ENCODE measurements around the gene MAMSTR.

Gene MAMSTR

DNA sequence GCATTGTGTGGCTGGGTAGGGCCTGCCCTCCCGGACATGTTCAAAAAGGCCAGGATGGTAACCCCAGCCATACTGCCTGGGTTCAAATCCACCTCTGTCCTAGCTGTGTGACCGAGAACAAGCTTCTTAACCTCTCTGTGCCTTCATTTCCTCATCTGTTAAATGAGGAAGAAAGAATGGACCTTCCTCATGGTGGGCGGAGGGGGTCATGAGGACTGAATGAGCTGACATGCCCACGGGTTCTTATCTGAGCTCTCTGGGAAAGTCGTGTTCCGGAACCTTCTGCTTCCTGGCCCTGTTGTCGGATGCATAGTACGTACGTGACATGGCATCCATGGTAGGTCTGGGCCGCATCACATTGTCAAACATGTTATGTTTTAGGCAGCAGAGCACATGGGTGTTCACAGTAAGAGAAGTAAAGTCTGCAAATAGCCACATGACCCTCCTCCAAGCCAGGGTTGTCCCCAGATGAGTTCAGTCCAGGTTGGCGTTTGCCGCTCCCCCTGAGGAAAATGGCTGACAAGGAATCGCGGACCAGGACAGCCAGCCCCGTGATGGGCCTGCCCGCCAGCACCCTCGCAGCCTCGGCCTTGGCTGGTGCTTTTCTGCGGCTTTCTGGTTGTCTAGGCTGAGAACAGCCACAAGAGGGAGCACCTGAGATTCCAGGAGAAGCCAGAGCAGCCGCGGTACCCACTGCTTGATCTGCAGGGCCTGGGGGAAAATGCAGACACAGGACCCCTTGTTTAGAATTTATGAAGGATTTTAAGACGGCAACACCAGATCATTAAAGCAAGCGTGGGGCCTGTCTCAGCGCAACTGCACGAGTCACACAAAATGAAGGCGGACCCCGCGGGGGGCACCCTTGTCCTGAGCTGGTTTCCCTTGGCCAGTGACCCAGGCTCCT is 44.4 kb downstream of the MAMSTR start:
- Histone ChIP-seq H3K4me1 (ENCODE audit: control insufficient read depth in 5 of 5, insufficient read depth in 5 of 5, low read length in 5 of 5) (peaks cover 1 to 10% (median 7%) of the 10 kb centered on the region in 5 donors), H3K27ac (ENCODE audit: low read depth, low read length) (no peak overlapping the region), H3K9ac (ENCODE audit: low read length in 5 of 5) (no peak overlapping the region), H3K27me3 (ENCODE audit: control insufficient read depth in 5 of 5, insufficient read depth in 4 of 5, low read length in 5 of 5) (peaks cover 0 to 2% (median 0%) of the 10 kb centered on the region in 5 donors), H3K36me3 (ENCODE audit: control insufficient read depth in 5 of 5, insufficient read depth in 5 of 5, low read length in 5 of 5) (no peaks in the 10 kb centered on the region), H3K4me3 (ENCODE audit: low read depth in 1 of 5, low read length in 5 of 5) (peak overlapping the region in 1 of 5 donors; percentile 32), H3K9me3 (ENCODE audit: control insufficient read depth in 5 of 5, low read length in 5 of 5) (no peaks in the 10 kb centered on the region)

DNA sequence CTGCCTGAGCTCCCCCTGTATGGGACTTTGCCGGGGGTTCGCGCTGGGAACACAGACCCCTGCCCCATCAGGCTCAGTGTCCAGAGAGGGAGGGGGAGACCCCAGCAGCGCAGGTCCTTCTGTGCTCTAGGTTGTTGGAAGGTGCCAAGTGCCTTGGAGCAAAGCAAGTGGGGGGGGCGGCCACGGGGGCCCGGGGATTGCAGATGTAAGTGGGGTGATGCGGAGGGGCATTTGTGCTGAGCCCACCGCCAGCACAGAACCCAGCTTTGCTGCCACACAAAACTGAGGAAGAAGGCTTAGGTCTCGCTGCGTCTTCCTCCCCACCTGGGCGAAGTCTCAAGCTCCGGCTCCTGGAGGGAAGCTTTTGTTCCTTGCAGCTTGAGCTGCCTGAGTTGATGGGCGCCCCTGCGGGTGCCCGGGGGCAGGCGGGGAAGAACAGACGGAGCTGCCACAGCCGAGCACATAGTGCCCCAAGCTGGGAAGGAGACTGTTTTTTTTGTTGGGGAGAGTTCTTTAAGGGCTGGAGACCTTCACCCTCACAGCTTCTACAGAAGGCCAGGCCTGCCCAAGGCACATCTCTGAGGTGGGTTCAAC is 45.2 kb downstream of the MAMSTR start:
- Histone ChIP-seq H3K27ac (ENCODE audit: low read depth, low read length) (no peak overlapping the region), H3K4me1 (ENCODE audit: control insufficient read depth in 5 of 5, insufficient read depth in 5 of 5, low read length in 5 of 5) (peaks cover 1 to 10% (median 7%) of the 10 kb centered on the region in 5 donors), H3K4me3 (ENCODE audit: low read depth in 1 of 5, low read length in 5 of 5) (no peak overlapping the region), H3K9ac (ENCODE audit: low read length in 5 of 5) (no peak overlapping the region), H3K36me3 (ENCODE audit: control insufficient read depth in 5 of 5, insufficient read depth in 5 of 5, low read length in 5 of 5) (no peaks in the 10 kb centered on the region), H3K27me3 (ENCODE audit: control insufficient read depth in 5 of 5, insufficient read depth in 4 of 5, low read length in 5 of 5) (peaks cover 0 to 2% (median 0%) of the 10 kb centered on the region in 5 donors), H3K9me3 (ENCODE audit: control insufficient read depth in 5 of 5, low read length in 5 of 5) (no peaks in the 10 kb centered on the region)

DNA sequence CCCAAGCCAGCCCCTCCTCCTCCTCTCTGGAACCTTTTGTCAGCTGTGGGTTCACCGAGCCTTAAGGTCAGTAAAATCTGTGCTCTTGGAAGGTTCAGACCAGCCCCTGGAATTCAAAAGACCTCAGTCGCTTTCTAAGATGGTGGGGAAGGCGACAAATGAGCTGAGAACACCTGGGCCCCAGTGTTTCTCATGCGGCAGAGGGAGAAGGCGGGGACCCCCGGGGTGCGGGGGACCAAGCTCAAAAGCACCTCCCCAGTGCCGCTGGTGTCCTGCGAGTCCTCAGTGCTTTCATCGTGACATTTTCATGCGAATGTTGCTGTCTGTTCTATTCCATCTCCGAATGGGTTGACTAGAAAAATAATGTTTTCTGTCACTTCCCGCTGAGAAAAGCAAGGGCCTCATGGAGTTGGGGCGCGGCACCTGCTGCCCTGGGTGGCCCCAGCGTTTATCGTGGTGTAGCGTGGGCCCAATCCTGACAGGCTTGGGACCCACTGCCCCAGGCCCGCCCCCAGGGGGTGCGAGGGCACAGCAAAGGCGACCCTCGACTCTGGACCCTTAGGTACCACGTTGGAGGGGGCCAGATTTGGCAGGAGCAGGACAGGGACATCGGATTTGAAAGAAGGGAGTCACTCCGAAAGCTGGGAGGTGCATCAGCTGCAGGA is 46.0 kb downstream of the MAMSTR start:
- H3K27me3 ChIP-seq (ENCODE audit: control insufficient read depth in 5 of 5, insufficient read depth in 4 of 5, low read length in 5 of 5): peaks cover 0 to 2% (median 0%) of the 10 kb centered on the region in 5 donors
- H3K36me3 ChIP-seq (ENCODE audit: control insufficient read depth in 5 of 5, insufficient read depth in 5 of 5, low read length in 5 of 5): no peaks in the 10 kb centered on the region

DNA sequence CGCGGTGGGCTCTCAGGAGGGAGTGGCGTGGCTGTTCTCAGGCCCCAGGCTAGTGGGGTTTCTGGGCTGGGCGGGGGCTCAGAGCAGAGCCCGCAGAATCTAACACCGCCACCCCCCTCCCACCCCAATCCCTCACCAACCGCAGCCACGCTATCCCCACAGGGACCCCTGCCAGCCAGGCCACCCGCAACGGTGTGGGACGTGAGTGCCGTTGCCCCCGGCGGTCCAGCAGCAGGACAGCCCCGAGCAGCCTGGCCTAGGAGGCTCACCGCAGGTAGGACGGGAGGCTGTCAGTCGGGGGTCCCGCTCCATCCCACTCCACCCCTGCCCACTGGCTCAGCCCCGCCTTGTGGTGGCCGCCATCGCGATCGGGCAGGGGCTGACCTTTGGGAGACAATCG is 46.5 kb downstream of the MAMSTR start, which contains the start of gene NTN5:
TSS of gene NTN5 (minus strand) at position 24 of the 400 bp plus-strand sequence. CDS start 2,031 bp downstream, outside the sequence.
- H3K9me3 ChIP-seq (ENCODE audit: control insufficient read depth in 5 of 5, low read length in 5 of 5): no peaks in the 10 kb centered on the region
- H3K4me3 ChIP-seq (ENCODE audit: low read depth in 1 of 5, low read length in 5 of 5): no peak within 1 kb of the TSS
- peaks cover 1 to 10% (median 7%) of the 10 kb centered on the region in 5 donors for H3K4me1 ChIP-seq (ENCODE audit: control insufficient read depth in 5 of 5, insufficient read depth in 5 of 5, low read length in 5 of 5)
- H3K36me3 ChIP-seq (ENCODE audit: control insufficient read depth in 5 of 5, insufficient read depth in 5 of 5, low read length in 5 of 5): no peaks in the 10 kb centered on the region
- H3K27ac ChIP-seq (ENCODE audit: low read depth, low read length): no peak within 1 kb of the TSS
- H3K27me3 ChIP-seq (ENCODE audit: control insufficient read depth in 5 of 5, insufficient read depth in 4 of 5, low read length in 5 of 5): peaks cover 0 to 2% (median 0%) of the 10 kb centered on the region in 5 donors
- H3K9ac ChIP-seq (ENCODE audit: low read length in 5 of 5): no peak within 1 kb of the TSS

More for the DNA sequence above, 46.0 kb downstream of the MAMSTR start:
- no peak overlapping the region for H3K9ac ChIP-seq (ENCODE audit: low read length in 5 of 5)
- no peaks in the 10 kb centered on the region for H3K9me3 ChIP-seq (ENCODE audit: control insufficient read depth in 5 of 5, low read length in 5 of 5)
- H3K4me3 ChIP-seq (ENCODE audit: low read depth in 1 of 5, low read length in 5 of 5): no peak overlapping the region
- peaks cover 1 to 10% (median 7%) of the 10 kb centered on the region in 5 donors for H3K4me1 ChIP-seq (ENCODE audit: control insufficient read depth in 5 of 5, insufficient read depth in 5 of 5, low read length in 5 of 5)
- H3K27ac ChIP-seq (ENCODE audit: low read depth, low read length): no peak overlapping the region

DNA sequence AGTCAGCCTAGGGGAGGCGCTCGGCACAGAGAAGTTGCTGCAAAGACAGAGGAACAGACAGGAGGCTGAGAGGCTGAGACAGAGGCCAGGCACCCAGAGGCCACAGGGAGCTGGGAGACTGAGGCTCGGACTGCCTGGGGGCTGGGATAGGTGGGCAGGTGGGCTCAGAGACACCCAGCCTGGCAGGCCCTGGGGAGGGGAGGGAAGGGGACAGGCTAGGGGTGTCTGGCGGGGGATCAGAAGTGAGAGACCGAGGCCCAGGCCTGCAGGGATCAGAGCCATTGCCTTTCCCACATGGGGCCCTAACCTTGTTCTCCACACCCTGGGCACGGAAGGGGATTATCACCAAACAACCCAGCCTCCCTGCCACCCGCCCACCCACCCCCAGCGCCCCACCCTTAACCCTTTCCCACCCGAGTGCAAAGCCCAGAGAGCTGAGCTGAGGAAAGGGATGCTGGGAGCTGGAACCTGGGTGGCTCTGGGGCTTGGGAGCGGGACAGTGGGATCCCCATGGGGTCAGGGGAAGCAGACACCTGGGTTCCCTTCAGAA is 48.0 kb downstream of the MAMSTR start:
- Histone ChIP-seq H3K9me3 (ENCODE audit: control insufficient read depth in 5 of 5, low read length in 5 of 5) (no peaks in the 10 kb centered on the region), H3K27me3 (ENCODE audit: control insufficient read depth in 5 of 5, insufficient read depth in 4 of 5, low read length in 5 of 5) (peaks cover 0 to 2% (median 0%) of the 10 kb centered on the region in 5 donors), H3K4me3 (ENCODE audit: low read depth in 1 of 5, low read length in 5 of 5) (no peak overlapping the region), H3K4me1 (ENCODE audit: control insufficient read depth in 5 of 5, insufficient read depth in 5 of 5, low read length in 5 of 5) (peaks cover 1 to 10% (median 7%) of the 10 kb centered on the region in 5 donors), H3K9ac (ENCODE audit: low read length in 5 of 5) (no peak overlapping the region), H3K36me3 (ENCODE audit: control insufficient read depth in 5 of 5, insufficient read depth in 5 of 5, low read length in 5 of 5) (no peaks in the 10 kb centered on the region), H3K27ac (ENCODE audit: low read depth, low read length) (no peak overlapping the region)

DNA sequence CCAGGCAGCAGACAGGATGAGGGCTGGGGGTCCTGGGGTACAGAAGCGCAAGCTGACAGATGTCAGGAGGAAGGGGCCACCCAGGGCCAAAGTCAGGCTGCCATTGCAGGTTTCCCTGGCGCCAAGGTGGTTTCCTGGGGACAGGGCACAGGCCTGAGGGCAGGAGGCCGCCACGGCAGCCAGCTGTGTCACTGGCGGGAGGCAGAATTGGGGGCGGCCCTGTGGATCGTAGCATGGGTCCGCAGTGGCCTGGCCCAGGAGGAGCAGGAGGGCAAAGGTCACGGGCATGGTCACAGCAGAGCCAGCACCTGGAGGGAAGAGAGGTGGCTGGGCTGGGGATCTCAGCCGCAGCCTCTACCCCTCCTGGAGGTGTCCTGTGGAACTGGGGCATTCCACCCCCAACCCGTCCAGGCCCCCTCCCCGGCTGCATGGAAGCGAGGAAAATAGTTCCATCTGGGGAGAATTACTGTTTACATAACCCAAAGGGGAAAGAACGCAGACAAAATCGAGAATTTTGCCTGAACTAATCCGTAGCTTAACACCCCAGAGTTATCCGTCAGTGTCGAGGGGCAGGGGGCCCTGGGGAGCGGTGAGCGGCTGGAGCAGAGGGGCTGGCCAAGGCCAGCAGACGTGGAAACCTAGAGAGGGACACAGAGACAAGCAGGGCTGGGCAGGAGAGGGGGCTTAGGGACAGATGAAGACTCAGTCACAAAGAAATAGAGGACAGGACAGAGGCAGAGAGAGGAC is 48.7 kb downstream of the MAMSTR start:
- Histone ChIP-seq H3K4me3 (ENCODE audit: low read depth in 1 of 5, low read length in 5 of 5) (no peak overlapping the region), H3K9me3 (ENCODE audit: control insufficient read depth in 5 of 5, low read length in 5 of 5) (no peaks in the 10 kb centered on the region), H3K4me1 (ENCODE audit: control insufficient read depth in 5 of 5, insufficient read depth in 5 of 5, low read length in 5 of 5) (peaks cover 1 to 9% (median 7%) of the 10 kb centered on the region in 5 donors), H3K27me3 (ENCODE audit: control insufficient read depth in 5 of 5, insufficient read depth in 4 of 5, low read length in 5 of 5) (peaks cover 0 to 2% (median 0%) of the 10 kb centered on the region in 5 donors), H3K27ac (ENCODE audit: low read depth, low read length) (no peak overlapping the region), H3K9ac (ENCODE audit: low read length in 5 of 5) (no peak overlapping the region), H3K36me3 (ENCODE audit: control insufficient read depth in 5 of 5, insufficient read depth in 5 of 5, low read length in 5 of 5) (no peaks in the 10 kb centered on the region)

DNA sequence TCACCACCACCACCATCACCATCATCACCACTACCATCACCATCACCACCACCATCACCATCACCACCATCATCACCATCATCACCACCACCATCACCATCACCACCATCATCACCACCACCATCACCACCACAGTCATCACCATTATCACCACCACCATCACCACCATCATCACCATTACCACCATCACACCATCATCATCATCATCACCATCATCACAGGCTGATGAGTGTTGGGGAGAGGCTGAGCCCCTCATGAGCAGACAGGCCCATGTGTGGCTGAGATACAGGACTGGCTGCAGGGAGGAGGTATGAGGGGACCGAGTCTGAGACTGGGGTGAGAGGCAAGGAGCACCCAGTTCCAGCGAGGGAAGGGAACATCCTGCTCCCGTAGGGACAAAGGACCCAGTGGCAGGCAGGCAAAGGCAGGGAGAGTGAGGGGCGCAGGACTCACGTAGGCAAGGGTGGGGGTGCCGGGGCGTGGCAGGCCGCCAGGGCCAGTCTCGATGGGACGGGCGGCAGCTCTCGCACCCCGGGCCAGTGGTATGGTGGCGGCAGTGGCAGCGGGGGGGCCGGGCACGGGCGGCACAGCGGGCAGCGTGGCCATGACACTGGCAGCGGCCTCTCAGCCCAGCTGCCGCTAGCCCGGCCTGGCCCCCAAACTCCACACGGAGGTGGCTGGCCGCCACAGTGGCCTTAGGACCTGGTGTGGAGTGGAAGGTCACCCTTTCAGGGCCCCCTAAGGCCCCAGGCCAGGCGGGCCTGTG is 49.4 kb downstream of the MAMSTR start:
- no peak overlapping the region for H3K9ac ChIP-seq (ENCODE audit: low read length in 5 of 5)
- no peaks in the 10 kb centered on the region for H3K9me3 ChIP-seq (ENCODE audit: control insufficient read depth in 5 of 5, low read length in 5 of 5)
- H3K4me1 ChIP-seq (ENCODE audit: control insufficient read depth in 5 of 5, insufficient read depth in 5 of 5, low read length in 5 of 5): peaks cover 0 to 2% (median 1%) of the 10 kb centered on the region in 5 donors
- no peak overlapping the region for H3K4me3 ChIP-seq (ENCODE audit: low read depth in 1 of 5, low read length in 5 of 5)
- peaks cover 0 to 2% (median 0%) of the 10 kb centered on the region in 5 donors for H3K27me3 ChIP-seq (ENCODE audit: control insufficient read depth in 5 of 5, insufficient read depth in 4 of 5, low read length in 5 of 5)
- H3K36me3 ChIP-seq (ENCODE audit: control insufficient read depth in 5 of 5, insufficient read depth in 5 of 5, low read length in 5 of 5): no peaks in the 10 kb centered on the region
- H3K27ac ChIP-seq (ENCODE audit: low read depth, low read length): no peak overlapping the region

DNA sequence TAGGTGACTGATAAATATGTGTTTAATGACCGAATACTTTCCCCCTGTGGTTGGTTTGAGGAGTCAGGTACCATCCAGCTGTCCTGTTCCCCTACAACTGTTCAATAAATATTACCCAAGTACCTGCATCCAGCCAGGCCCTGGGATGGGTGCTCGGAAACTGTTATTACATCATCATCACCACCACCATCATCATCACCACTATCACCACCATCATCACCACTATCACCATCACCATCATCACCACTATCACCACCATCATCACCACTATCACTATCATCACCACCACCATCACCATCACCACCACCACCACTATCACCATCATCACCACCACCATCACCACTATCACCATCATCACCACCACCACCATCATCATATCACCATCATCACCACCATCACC is 50.8 kb downstream of the MAMSTR start:
- peaks cover 0 to 2% (median 0%) of the 10 kb centered on the region in 5 donors for H3K27me3 ChIP-seq (ENCODE audit: control insufficient read depth in 5 of 5, insufficient read depth in 4 of 5, low read length in 5 of 5)
- no peaks in the 10 kb centered on the region for H3K36me3 ChIP-seq (ENCODE audit: control insufficient read depth in 5 of 5, insufficient read depth in 5 of 5, low read length in 5 of 5)
- H3K9me3 ChIP-seq (ENCODE audit: control insufficient read depth in 5 of 5, low read length in 5 of 5): no peaks in the 10 kb centered on the region
- H3K4me1 ChIP-seq (ENCODE audit: control insufficient read depth in 5 of 5, insufficient read depth in 5 of 5, low read length in 5 of 5): no peaks in the 10 kb centered on the region
- H3K9ac ChIP-seq (ENCODE audit: low read length in 5 of 5): no peak overlapping the region
- H3K27ac ChIP-seq (ENCODE audit: low read depth, low read length): no peak overlapping the region
- H3K4me3 ChIP-seq (ENCODE audit: low read depth in 1 of 5, low read length in 5 of 5): no peak overlapping the region

DNA sequence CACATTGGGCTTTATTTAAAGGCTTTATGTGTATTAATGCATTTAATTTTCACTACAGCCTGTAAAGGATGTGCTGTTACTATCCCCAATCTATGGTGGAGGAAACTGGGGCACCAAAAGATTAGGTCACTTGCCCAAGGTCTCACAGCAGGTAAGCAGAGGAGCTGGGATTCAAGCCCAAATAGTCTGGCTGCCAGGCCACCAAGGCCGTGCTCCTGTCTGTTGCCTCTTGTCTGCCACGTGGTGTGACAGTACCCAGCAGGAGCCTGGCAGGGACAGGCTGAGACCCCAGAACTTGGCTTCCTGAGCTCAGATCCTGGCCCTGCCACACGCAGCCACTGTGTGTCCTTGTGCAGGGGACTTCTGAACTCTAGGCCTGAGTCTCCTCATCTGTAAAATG is 51.2 kb downstream of the MAMSTR start:
- Histone ChIP-seq H3K36me3 (ENCODE audit: control insufficient read depth in 5 of 5, insufficient read depth in 5 of 5, low read length in 5 of 5) (no peaks in the 10 kb centered on the region), H3K9ac (ENCODE audit: low read length in 5 of 5) (no peak overlapping the region), H3K9me3 (ENCODE audit: control insufficient read depth in 5 of 5, low read length in 5 of 5) (no peaks in the 10 kb centered on the region), H3K27ac (ENCODE audit: low read depth, low read length) (no peak overlapping the region), H3K4me1 (ENCODE audit: control insufficient read depth in 5 of 5, insufficient read depth in 5 of 5, low read length in 5 of 5) (no peaks in the 10 kb centered on the region), H3K4me3 (ENCODE audit: low read depth in 1 of 5, low read length in 5 of 5) (no peak overlapping the region), H3K27me3 (ENCODE audit: control insufficient read depth in 5 of 5, insufficient read depth in 4 of 5, low read length in 5 of 5) (peaks cover 0 to 2% (median 0%) of the 10 kb centered on the region in 5 donors)

Data from subcutaneous abdominal adipose tissue (tissue), 5 donors.